Heart right ventricle (tissue), 16 donors: ENCODE results near the gene CATSPERD. TPM values are rescaled to one million over a fixed set of nuclear protein-coding genes. Genes with fewer than 3 reads are reported as not detected.
"Not testable (repeated sequence)": the region's sequence is repeated elsewhere in the genome, so short reads cannot be mapped to it uniquely, and the experiment has no call there.

Experiments used
- ATAC-seq, 8 donors: fragments of 200-7000 bp; cut with Tn5 transposase; one replicate each; pipeline ENCODE4 v1.9.1; 2020; ENCODE audit warnings: mild to moderate bottlenecking in 8 of 8, moderate library complexity in 8 of 8, moderate number of reproducible peaks in 1 of 8
- DNase-seq, 2 donors: peaks; one replicate each; pipeline ENCODE4 v3.0.0-alpha.2; 2020
- H3K27ac ChIP-seq, 10 donors: fragments of 200-600 bp; sonication (generic) in 2 of 10; one replicate each; pipeline versions ENCODE4 v1.5.0 to v1.8.0; 2020 to 2022; ENCODE audit warnings: mild to moderate bottlenecking in 3 of 10
- H3K27me3 ChIP-seq, 7 donors: fragments of 200-600 bp; one replicate each; pipeline ENCODE4 v1.8.0; 2021 to 2022; ENCODE audit warnings: mild to moderate bottlenecking in 2 of 7
- H3K36me3 ChIP-seq, 9 donors: fragments of 200-600 bp; sonication (generic) in 1 of 9; one replicate each; pipeline versions ENCODE4 v1.5.0 to v1.8.0; 2020 to 2022; ENCODE audit warnings: mild to moderate bottlenecking in 2 of 9
- H3K4me1 ChIP-seq, 9 donors: fragments of 200-600 bp; sonication (generic) in 1 of 9; one replicate each; pipeline versions ENCODE4 v1.5.0 to v1.8.0; 2020 to 2022; ENCODE audit warnings: mild to moderate bottlenecking in 4 of 9
- H3K4me3 ChIP-seq, 10 donors: fragments of 200-600 bp; sonication (generic) in 2 of 10; one replicate each; pipeline versions ENCODE4 v1.5.0 to v1.8.0; 2020 to 2022; ENCODE audit warnings: mild to moderate bottlenecking in 7 of 10, moderate library complexity in 2 of 10
- H3K9me3 ChIP-seq, 11 donors: fragments of 200-600 bp in 10 of 11; sonication (generic) in 2 of 11; one replicate each; pipeline versions ENCODE4 v1.5.0 to v1.8.0; 2013 to 2022; ENCODE audit warnings: mild to moderate bottlenecking in 2 of 11, control low read depth in 1 of 11, moderate library complexity in 1 of 11
- WGBS, 2 donors: extraction: QIAGEN DNeasy Blood & Tissue Kit; methylation state at CpG; one replicate each; pipeline ENCODE4 v1.1.7; 2013; ENCODE audit warnings: inconsistent platforms in 1 of 2; 5-methylcytosine and 5-hydroxymethylcytosine counted together
- intact Hi-C, 10 donors: fragments of 100-400 bp; cut with DNase I; formaldehyde crosslinking; loops; one replicate each; pipeline versions ENCODE4 v1.11.1 to v1.14.2; 2022
- polyA plus RNA-seq, 2 donors: library from polyadenylated mRNA; stranded (reverse); fragments of 200-250 nt; gene quantifications; one replicate each; pipeline ENCODE4 v1.2.3, GENCODE V29; 2013
- total RNA-seq, 10 donors: library from RNA; stranded (reverse); fragmentation: NEBNext Ultra II Directional in 3 of 10; extraction: Animal tissue kit (Norgen Biotek cat#: 25700) in 3 of 10; gene quantifications; one replicate each; pipeline versions ENCODE4 v1.2.1 to v1.2.4, GENCODE V29; 2021 to 2023
- TF ChIP-seq, protein P1 (sequence below), 9 donors: fragments of 200-600 bp; sonication (generic) in 2 of 9; IDR thresholded peaks; one replicate each; pipeline versions ENCODE4 v1.5.0 to v1.8.0; 2021 to 2022; ENCODE audit warnings: antibody characterized with exemption in 9 of 9, mild to moderate bottlenecking in 5 of 9, moderate library complexity in 1 of 9
- donor health status: Arrhythmogenic right ventricular cardiomyopathy.
- donor health status: ischemic (EF 13 %, LVEDD 7.1; RV severe dilation, severe dysfunction).
- donor health status: healthy with polysubstance abuse.
- donor health status: DM: no; HTN: yes; CAD: no.
- donor health status: DM: no; HTN: no; CAD: no.
- donor health status: ischemic (EF 25% LVEDD 6.9; RV normal size, moderate dysfunction).
- donor health status: ischemic (EF 25% LVEDD 5.7; RV mildly dilated, moderate dysfunction).
- donor health status: healthy.
- donor health status: DM: yes; HTN: yes; CAD: no.
- donor health status: Ischemic cardiomyopathy.
- donor health status: ischemic (EF 35%, LVEDD 5.7; RV mildly dilated, moderate dysfunction).
- donor health status: nonischemic (EF 11% LVEDD 7.7; RV severe dilation, severe dysfunction).
- donor health status: DM: yes; HTN: yes; CAD: no.
- donor health status: PGD.
- donor health status: ischemic (EF 29% LVEDD 5.4; RV normal size, mild dysfunction).
- donor health status: nonischemic (EF 23%, LVEDD 6.1; RV moderate dilation, normal function).

The CATSPERD gene
- total and polyA plus RNA-seq, 12 donors: not detected

DNA sequence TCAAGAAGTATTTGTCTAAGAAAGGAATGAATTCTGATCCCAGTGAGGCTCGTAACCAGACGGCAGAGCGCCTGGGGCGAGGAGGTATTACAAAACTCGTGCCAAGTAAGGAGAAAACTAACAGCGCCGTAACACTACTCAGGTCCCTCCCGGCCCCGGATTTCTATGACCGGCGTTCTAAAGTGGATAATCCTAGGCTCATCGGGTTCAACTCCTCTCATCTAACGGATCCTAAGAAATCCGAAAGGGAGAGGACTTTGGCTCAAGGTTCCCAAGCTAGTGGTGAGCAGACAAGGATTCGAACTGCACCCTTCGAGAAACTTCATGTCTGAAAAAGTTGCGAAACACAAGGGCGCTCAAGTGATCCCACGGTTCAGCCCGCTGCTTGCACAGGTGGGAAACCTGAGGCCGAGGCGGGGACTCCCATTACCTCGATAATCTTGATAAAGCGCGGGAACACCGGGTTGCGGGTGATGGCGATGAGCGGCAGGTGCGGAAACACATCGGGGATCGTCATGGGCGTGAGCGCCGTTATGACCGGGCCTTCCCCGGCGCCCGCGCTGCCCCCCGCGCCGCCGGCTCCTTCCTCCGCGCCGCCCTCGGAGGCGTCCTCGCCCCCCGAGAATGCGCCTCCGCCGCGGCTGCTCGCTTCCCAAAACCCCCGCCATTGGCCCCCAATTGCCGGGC lies 1.0 kb upstream of the CATSPERD start:
- H3K27ac ChIP-seq: peak overlapping the region; percentile 83 to 99 (median 93)
- TF ChIP-seq, protein P1, sequence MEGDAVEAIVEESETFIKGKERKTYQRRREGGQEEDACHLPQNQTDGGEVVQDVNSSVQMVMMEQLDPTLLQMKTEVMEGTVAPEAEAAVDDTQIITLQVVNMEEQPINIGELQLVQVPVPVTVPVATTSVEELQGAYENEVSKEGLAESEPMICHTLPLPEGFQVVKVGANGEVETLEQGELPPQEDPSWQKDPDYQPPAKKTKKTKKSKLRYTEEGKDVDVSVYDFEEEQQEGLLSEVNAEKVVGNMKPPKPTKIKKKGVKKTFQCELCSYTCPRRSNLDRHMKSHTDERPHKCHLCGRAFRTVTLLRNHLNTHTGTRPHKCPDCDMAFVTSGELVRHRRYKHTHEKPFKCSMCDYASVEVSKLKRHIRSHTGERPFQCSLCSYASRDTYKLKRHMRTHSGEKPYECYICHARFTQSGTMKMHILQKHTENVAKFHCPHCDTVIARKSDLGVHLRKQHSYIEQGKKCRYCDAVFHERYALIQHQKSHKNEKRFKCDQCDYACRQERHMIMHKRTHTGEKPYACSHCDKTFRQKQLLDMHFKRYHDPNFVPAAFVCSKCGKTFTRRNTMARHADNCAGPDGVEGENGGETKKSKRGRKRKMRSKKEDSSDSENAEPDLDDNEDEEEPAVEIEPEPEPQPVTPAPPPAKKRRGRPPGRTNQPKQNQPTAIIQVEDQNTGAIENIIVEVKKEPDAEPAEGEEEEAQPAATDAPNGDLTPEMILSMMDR (IDR thresholded peaks at IDR 0.05): no peak
- H3K27me3 ChIP-seq: no peaks in the 10 kb centered on the region
- peaks cover 0 to 8% (median 0%) of the 10 kb centered on the region in 9 donors for H3K36me3 ChIP-seq
- ATAC-seq: peak in 1 of 8 donors; percentile 0
- no peaks in the 10 kb centered on the region for H3K9me3 ChIP-seq
- peaks cover 0 to 46% (median 29%) of the 10 kb centered on the region in 9 donors for H3K4me1 ChIP-seq
- intact Hi-C loops: no loop called here
- WGBS, 2 donors: 0 to 1% methylated on average over 45 to 57 of the region's 58 CpGs
- peak overlapping the region; percentile 86 to 100 (median 96) for H3K4me3 ChIP-seq
- DNase-seq: no peak

DNA sequence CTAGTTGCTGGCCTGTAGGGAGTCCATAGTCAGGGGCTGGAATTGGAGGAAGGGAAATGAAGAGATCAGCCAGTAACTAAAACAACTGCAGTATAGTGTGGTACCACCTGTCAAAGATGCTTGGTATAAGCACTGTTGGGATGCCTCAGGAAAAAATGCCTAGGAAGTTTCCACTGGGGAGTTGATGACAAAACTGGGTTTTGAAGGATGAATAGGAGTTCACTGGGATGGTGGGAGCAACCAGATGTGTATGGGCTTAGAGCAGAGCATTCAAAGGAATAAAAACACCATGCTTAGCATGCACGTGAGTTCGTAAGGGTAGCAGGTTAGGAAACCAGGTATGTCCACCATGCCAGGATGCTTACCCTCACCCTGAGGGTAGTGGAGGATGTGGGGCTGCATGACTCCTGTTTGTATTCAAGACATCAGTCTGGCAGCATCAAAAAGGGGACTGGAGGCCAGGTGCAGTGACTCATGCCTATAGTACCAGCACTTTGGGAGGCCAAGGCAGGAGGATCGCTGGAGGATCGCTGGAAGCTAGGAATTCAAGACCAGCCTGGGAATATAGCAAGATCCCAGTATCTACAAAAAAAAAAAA lies 7.1 kb downstream of the CATSPERD start:
- intact Hi-C loops: no loop called here
- ATAC-seq (no peak), DNase-seq (no peak)

DNA sequence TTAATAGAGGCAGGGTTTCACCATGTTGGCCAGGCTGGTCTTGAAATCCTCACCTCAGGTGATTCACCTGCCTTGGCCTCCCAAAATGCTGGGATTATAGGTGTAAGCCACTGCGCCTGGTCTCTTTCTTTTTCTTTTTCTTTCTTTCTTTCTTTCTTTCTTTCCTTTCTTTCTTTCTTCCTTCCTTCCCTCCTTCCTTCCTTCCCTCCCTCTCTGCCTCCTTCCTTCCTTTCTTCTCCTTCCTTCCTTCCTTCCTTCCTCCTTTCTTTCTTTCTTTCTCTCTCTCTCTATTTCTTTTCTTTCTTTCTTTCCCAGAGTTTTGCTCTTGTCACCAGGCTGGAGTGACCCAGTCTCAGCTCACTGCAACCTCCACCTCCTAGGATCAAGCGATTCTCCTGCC lies 12.7 kb downstream of the CATSPERD start:
- H3K36me3 ChIP-seq, ATAC-seq, intact Hi-C loops, H3K27ac ChIP-seq, DNase-seq, H3K27me3 ChIP-seq, H3K4me3 ChIP-seq, H3K4me1 ChIP-seq: not testable (repeated sequence)
- 79 to 92% methylated on average over 2 of the region's 2 CpGs for WGBS, 2 donors
- H3K9me3 ChIP-seq: peaks cover 0 to 28% (median 9%) of the 10 kb centered on the region in 11 donors

More for the DNA sequence above, 7.1 kb downstream of the CATSPERD start:
- Histone ChIP-seq H3K4me3 (no peak overlapping the region), H3K27ac (no peak overlapping the region), H3K27me3 (peaks cover 0 to 7% (median 0%) of the 10 kb centered on the region in 7 donors), H3K9me3 (peaks cover 0 to 33% (median 9%) of the 10 kb centered on the region in 11 donors), H3K36me3 (no peaks in the 10 kb centered on the region), H3K4me1 (no peaks in the 10 kb centered on the region)
- TF ChIP-seq, protein P1 (IDR thresholded peaks at IDR 0.05): no peak
- WGBS, 2 donors: 93 to 95% methylated on average over 4 of the region's 4 CpGs

DNA sequence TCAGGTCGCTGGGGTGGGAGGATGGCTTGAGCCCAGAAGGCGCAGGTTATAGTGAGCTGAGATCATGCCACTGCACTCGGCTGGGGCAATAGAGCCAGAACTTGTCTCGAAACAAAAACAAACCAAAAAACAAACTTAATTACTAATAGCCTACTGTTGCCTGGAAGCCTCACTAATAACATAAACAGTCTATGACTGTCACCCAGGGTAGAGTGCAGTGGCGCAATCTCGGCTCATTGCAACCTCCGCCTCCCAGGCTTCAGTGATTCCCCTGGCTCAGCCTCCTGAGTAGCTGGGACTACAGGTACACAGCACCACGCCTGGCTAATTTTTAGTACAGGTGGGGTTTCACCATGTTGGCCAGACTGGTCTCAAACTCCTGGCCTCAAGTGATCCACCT lies 18.0 kb downstream of the CATSPERD start:
- intact Hi-C loops: no loop called here
- Histone ChIP-seq H3K4me1 (no peaks in the 10 kb centered on the region), H3K27ac (no peak overlapping the region), H3K27me3 (peaks cover 0 to 4% (median 0%) of the 10 kb centered on the region in 7 donors), H3K4me3 (no peak overlapping the region), H3K9me3 (peaks cover 0 to 8% (median 0%) of the 10 kb centered on the region in 11 donors), H3K36me3 (no peaks in the 10 kb centered on the region)
- 80 to 81% methylated on average over 8 of the region's 8 CpGs for WGBS, 2 donors
- TF ChIP-seq, protein P1 (IDR thresholded peaks at IDR 0.05): no peak
- no peak for DNase-seq
- ATAC-seq: no peak

DNA sequence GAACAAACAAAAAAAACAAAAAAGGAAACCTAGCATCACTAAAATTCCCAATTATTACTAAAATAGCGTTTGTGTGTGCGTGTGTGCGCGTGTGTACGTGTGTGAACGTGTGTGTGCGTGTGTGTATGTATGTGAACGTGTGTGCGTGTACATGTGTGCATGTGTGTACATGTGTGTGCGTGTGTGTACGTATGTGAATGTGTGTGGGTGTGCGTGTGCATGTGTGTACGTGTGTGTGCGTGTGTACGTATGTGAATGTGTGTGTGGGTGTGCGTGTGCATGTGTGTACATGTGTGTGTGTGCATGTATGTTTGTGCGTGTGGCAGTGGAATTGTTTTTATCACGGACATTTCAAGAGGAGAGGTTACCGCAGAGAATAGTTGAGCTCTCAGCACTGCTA lies 21.6 kb downstream of the CATSPERD start:
- H3K27me3 ChIP-seq: peaks cover 0 to 13% (median 0%) of the 10 kb centered on the region in 7 donors
- H3K36me3 ChIP-seq: no peaks in the 10 kb centered on the region
- peaks cover 0 to 8% (median 0%) of the 10 kb centered on the region in 11 donors for H3K9me3 ChIP-seq
- 78 to 88% methylated on average over 19 of the region's 19 CpGs for WGBS, 2 donors
- intact Hi-C loops: no loop called here
- ATAC-seq (no peak), DNase-seq (no peak)
- TF ChIP-seq, protein P1 (IDR thresholded peaks at IDR 0.05): no peak
- no peaks in the 10 kb centered on the region for H3K4me1 ChIP-seq
- H3K4me3 ChIP-seq: no peak overlapping the region
- no peak overlapping the region for H3K27ac ChIP-seq
